A172 (cell line): ENCODE measurements around the gene KLF17. TPM values are rescaled to one million over a fixed set of nuclear protein-coding genes. Genes with fewer than 3 reads are reported as not detected.
A peak's percentile ranks its signal among the peaks of the same experiment; 100 is the strongest.

Experiments used
- DNase-seq: peaks from one replicate; pipeline ENCODE4 v3.0.0-alpha.2; 2015; ENCODE audit warnings: low spot score
- total RNA-seq: library from RNA; depleted of rRNA; stranded (reverse); fragments of >200 nt; shearing (Covaris generic); gene quantifications from 2 replicates; pipeline ENCODE4 v1.2.3, GENCODE V29; 2014; rRNA removed

KLF17 gene, protein sequence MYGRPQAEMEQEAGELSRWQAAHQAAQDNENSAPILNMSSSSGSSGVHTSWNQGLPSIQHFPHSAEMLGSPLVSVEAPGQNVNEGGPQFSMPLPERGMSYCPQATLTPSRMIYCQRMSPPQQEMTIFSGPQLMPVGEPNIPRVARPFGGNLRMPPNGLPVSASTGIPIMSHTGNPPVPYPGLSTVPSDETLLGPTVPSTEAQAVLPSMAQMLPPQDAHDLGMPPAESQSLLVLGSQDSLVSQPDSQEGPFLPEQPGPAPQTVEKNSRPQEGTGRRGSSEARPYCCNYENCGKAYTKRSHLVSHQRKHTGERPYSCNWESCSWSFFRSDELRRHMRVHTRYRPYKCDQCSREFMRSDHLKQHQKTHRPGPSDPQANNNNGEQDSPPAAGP
- total RNA-seq = not detected in 2 replicates

DNA sequence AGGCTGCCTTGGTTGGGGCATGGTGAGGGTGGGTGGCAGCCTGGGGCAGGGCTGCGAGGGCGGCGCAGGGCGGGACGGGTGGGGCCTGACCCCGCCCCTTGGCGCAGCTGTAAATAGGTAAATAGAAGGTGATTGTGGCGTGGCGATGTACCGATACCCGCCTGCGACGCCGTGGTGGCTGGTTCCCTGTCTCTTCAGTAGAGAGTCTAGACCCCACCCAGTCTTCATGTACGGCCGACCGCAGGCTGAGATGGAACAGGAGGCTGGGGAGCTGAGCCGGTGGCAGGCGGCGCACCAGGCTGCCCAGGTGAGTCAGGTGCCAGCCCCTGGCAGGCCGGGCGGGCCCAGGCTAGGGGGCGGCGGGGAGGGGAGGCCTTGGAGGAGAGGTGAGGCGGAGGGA is at the start of gene KLF17:
TSS of gene KLF17 (plus strand) at position 140 of the 400 bp plus-strand sequence. CDS start at position 227, 87 bp downstream.
- no peak for DNase-seq

DNA sequence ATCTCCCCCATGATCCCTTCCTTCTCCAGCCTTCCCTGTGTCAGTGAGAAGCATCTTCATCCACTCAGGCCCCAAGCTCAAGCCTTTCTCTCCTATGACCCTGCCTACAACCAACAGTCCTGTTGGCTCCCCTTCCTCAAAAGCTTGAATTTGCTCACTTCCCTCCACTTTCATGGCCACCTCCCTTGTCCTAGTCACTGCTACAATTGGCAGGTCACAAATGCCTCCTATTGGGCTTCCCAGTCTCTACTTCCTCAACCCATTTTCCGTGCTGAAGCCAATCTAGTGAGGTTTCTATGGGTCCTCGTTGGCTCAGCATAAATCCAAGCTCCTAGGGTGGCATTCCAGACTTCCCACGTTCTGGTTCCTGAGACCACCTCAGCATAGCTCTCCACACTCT is 47.2 kb upstream of the KLF17 start:
- DNase-seq = no peak

DNA sequence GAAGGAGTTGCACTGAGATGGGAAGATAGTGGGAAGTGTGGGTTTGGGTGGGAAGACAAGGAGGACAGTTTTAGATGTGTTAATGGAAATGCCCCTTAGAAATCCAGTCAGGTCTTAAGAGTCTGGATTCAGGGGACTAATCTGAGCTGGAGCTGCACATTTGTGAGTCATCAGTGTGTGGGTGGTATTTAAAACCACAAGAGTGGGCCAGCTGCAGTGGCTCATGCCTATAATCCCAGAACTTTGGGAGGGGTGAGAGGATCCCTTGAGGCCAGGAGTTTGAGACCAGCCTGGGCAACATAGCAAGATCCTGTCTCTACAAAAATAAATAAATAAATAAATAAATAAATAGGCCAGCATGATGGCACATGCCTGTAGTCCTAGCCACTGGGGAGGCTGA is 46.4 kb upstream of the KLF17 start:
- DNase-seq = peak; percentile 77

DNA sequence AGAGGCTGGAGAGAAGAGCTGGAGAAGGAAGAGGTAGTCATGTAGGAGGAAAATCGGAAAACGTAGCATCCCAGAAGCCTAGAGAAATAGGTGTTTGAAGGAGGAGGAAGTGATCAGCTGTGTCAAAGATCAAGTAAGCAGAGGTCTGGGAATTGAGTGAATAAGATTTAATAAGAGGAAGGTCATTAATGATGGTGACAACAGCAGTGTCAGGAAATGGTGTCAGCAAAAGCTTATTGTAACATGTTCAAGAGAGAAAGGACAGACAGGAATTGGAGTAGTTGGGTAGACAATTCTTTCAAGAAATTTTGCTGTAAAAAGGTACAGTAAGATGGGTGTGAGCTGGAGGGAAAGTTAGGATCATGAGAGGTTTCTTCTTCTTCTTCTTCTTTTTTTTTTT is 45.8 kb upstream of the KLF17 start:
- DNase-seq = no peak

DNA sequence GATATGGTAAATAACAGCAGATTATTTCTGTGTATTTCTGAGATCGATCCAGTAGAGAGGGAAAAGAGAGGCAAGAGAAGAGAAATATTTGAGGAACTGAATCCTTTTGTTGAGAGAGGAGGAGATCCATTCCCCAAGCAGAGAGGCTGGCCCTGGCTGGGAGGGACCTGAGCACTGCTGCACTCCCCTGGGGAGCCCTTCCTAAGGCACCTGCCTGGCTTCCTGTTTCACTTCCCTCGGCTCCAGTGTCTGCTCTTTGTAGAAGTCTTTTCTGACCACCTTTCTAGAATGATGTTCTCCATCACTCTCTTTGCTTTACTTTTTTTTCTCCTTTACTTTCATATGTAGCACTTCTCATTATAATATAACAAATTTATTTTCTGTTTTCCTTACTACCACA is 45.1 kb upstream of the KLF17 start:
- DNase-seq = no peak

DNA sequence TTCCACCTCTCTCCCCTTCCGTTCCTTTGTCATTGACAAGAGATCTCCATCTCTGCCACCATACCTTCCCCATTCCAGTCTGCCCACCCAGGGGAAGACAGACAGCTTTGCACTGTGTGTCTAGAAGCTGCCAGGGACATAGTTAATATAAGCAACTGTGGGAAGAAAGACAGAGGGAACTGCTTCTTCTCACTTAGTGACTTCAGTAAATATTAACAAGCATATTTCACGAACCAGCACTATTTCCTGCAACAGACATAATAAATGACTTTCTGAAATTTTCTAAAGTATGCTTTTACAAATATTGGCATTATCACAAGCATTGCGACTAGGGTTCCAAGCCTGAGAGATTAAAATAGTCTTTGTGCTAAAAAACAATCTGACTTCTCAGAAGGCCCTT is 44.2 kb upstream of the KLF17 start:
- DNase-seq = no peak

DNA sequence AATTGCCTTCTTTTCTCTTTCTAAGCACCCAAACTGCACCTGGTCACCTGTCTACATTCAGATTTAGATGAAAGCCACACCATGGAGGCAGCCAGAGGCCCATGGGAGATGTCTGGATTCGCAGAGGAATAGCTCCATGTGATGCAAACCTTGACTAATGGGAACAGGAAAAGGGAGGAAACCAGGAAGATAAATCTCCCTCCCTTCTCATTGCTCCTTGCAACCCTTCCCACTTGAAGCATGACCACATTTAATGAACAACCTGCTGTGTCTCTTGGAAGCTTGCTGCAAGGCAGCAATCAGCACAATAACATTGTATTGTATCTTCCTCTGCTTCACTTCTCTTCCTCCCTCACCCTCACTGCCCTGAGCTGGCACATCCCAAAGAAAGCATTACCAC is 42.6 kb upstream of the KLF17 start:
- DNase-seq = peak; percentile 29

DNA sequence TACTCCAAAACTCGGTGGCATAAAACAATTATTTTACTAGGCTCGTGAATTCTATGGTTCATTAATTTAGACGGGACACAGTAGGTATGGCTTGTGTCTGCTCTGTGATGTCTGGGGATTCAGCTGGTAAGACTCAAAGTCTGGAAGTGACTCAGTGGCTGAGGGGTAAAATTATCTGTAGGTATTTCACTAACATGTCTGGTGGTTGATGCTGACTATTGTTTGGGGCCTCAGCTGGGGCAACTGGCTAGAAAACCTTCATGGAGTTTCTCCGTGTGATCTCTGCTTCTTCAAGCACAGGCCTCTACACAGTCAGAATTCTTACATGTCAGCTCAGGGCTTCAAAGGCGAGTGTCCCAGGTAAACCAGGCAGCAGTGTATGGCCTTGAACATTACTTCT is 41.2 kb upstream of the KLF17 start:
- no peak for DNase-seq

DNA sequence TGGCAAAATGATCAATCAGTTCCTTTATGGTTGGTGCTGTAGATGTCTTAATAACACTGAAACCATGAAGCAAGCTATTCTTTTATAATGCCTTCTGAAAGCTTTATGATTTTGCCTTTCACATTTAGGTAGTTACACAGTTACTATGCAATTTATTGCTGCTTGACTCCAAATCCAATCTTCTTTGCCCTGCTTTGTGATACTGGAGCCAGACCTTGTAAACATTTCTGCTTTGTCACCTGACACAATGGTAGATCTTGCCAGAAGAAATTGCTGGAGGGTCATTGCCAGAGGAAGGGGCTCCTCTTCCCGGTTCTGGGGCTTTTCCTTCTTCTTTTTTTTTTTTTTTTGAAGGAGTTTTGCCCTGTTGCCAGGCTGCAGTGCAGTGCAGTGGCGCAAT is 40.5 kb upstream of the KLF17 start:
- no peak for DNase-seq

DNA sequence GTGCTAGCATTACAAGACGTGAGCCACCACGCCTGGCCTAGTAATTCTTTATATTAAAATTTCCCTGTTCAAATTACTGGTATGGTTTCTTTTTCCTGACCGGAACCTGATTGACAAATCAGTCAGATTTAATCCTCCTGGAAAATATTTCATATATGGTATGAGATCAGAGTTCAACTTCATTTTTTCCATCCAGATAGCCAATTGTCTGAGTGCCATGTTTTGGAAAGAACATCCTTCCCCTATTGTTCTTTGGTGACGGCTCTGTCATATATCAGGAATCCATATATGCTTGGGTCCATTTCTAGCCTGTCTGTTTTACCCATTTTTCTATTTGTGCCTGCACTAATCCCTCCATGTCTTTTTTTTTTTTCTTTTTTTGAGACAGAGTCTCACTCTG is 39.1 kb upstream of the KLF17 start:
- no peak for DNase-seq

DNA sequence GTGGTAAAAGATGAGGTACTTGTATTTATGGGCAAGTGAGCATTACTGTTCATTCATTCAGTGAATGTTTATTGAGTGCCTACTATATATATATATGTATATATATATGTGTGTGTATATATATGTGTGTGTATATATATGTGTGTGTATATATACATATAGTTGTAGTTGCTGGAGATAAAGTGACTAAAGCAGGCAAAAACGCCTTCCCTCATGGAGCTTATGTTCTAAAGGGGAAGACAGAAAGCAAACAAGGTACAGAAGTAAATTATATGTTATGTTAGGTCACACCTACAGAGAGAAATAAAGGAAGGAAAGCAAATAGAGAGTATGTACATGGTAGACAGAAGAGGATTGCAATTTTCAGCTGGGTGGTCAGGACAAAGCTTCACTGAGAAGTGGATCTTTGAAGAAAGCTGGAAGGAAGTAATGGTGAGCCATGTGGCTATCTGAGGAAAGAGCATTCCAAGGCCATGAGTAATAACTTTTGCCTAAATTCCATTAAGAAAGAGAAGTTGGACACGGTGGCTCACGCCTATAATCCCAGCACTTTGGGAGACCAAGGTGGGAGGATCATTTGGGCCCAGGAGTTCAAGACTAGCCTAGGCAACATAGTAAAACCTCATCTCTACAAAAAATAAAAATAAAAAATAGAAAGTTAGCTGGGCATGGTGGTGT is 33.5 kb upstream of the KLF17 start:
- DNase-seq = peak; percentile 75

DNA sequence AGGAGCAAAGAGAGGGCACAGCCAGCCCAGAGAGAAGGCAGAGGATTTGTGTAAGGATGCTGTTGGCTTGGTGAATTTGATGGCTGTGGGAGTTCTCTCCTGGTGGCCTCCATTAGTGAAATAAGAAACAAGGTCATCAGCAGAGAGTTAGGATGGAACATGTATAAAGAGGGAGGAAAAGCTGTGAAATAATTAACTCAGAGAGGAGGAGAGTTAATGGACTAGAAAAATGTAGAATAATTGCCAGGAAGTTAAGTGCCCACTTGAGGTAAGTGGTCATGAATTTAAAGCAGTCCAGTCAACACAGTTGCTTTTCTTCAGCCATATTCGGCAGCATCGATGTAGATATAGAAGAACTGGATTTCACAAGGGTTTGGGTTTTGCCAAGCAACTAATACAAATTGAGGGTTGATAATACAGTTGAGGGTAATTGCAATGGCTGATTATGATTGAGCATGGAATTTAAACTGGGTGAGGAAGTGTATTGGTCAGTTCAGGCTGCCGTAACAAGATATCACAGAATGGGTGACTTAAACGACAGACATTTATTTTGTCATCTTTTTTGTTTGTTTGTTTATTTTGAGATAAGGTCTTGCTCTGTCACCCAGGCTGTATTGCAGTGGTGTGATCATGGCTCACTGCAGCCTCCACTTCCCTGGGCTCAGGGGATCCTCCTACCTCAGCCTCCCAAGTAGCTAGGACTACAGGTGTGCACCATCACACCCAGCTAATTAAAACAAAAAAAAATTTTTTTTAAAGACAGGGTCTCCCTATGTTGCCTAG is 31.7 kb upstream of the KLF17 start:
- no peak for DNase-seq

DNA sequence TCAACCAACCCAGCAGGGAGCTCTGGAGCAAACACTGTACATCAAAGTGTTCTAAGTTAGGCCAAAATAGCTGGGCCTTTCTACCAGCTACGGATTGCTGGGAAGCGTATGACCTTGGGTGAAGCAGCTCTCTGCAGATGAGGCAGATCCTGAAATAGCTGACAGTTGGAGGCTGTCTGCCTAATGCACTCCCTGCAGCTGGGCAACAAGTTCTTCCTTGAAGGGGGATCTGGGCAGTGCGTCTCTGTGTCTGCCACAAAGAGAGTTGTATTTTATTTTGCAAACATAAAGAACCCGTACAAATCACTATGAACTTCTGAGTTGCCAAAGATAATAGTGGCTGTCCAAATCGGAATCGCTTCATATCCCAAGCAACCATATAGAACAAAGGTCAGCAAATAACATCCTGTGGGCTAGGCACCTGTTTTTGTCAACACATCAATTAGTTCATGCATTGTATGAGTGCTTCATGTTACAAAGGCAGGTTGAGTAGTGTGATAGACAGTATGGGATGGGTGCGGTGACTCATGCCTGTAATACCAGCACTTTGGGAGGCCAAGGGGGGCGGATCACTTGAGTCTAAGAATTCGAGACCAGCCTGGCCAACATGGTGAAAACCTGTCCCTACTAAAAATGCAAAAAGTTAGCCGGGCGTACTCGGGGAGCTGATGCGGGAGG is 29.1 kb upstream of the KLF17 start:
- no peak for DNase-seq

DNA sequence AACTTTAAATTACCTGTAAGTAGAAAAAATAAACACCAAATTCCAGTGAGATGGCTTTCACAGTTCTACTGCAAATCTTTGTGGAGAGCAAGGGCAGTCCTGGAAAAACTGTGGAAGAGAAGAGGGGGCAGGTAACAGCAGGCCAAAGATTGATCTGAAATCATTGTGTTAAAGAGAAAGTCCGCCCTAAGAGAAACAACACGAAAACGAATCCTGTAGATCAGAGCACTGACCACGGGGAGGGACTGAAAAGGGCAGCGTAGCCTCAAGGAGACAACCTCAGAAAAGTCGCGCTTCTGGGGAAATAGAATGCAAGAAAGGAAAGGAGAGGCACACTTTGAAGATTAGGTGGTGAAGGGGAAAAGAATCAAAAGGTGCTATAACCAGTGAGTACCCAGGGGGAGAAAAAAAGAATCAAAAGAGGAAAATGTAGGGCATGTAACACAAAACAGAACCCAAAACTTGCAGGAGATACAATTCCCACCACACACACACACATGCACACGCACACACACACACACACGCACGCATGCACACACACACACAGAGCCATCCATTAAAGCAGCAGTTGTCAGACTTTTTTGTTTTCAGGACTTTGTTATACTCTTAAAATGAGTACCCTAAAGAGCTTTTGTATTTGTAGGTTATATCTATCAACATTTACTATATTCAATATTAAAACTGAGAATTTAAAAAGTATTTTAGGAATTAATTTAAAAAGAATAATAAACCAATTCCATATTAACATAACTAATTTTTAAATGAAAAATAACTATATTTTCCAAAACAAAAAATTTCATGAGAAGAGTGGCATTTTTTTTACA is 28.0 kb upstream of the KLF17 start:
- no peak for DNase-seq

DNA sequence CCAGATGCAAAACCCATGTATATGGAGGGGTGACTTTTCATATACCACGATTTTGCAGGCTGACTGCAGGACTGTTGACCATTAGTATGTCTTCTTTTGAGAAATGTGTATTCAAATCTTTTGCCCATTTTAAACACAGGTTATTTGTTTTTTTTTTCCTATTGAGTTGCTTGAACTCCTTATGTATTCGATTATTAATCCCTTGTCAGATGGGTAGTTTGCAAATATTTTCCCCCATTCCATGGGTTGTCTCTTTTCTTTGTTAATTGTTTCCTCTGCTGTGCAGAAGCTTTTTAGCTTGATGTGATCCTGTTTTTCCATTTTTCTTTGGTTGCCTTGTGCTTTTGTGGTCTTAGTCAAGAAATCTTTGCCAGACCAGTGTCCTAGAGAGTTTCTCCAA is 24.6 kb upstream of the KLF17 start:
- DNase-seq = no peak

DNA sequence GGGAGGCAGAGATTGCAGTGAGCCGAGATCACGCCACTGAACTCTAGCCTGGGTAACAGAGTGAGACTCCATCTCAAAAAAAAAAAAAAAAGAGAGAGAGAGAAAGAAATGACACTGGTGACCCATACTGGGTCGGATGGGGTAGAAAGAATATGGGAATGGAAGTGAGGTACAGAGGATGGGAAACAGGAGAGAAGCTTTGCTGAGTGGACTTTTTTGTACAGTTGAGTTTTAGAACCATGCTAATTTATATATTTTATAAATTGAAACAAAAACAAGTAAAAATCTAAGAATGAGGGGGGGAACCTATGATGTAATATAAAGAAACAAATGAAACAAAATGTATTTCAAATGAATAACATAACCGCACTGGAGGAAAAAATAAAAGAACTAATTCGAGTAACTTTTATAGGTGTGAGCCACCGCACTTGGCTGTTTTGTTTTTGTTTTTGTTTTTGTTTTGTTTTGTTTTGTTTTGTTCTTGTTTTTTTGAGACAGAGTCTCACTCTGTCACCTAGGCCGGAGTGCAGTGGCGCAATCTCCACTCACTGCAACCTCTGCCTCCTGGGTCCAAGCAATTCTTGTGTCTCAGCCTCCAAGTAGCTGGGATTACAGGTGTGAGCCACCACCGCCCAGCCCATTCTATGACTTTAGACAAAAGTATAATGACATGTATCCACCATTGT is 18.3 kb upstream of the KLF17 start:
- no peak for DNase-seq

DNA sequence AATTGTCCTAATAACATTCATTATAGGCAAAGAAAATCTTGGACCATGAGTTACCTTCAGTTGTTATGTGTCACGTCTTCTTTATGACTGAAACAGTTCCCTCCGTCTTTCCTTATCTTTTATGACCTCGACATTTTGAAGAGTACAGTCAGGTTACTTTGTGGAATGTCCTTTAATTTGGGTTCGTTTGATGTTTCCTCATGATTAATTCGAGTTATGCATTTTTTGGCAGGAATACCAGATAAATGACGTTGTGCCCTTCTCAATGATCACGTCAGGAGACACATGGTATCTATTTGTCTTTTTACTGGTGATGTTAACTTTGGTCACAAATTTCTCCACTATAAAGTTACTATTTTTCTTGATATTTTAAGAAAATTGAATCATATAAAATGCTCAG is 17.3 kb upstream of the KLF17 start:
- peak; percentile 3 for DNase-seq

DNA sequence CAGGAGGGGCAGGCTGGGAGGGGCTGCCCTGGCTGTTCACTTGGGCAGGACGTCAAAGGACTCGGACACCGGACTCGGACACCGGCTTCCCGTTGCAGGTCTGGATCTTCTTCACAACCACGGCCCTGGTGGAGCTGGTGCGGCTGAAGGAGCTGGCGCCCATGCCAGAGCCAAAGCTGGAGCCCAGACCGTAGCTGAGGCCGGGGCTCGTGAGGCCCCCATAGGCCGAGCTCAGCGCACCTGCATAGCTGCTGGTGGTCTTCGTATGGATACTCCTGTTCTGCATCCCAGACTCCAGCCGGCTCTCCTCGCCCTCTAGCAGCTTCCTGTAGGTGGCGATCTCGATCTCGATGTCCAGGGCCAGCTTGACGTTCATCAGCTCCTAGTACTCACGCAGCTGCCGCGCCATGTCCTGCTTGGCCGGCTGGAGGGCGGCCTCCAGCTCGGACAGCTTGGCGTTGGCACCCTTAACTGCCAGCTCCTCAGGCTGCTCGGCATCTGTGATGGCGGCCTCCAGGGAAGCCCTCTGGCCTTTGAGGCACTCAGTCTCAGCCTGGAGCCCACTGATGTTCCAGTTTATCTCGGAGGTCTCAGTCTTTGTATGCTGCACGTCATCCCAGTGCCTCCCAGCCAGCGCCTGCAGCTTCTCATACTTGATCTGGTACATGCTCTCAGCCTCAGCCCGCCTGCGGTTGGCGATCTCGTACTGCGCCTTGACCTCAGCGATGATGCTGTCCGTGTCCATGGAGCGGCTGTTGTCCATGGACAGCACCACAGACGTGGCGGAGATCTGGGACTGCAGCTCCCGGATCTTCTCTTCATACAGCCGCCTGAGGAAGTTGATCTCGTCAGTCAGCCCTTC is 15.1 kb upstream of the KLF17 start:
- no peak for DNase-seq

DNA sequence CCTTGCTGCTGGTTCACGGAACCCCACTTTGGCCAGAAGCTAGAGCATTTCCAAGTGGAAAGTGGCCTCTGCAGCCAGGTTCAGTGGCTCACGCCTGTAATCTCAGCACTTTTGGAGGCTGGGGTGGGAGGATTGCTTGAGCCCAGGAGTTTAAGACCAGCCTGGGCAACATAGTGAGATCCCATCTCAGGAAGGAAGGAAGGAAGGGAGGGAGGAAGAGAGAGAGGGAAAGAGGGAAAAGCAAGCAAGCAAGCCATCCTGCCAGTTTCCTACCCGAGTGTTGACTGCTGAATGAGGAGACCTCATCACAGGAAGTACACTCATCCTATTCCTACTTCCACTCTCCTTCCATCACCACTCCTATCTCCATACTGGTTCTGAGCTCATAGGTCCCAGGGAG is 12.8 kb upstream of the KLF17 start:
- no peak for DNase-seq

DNA sequence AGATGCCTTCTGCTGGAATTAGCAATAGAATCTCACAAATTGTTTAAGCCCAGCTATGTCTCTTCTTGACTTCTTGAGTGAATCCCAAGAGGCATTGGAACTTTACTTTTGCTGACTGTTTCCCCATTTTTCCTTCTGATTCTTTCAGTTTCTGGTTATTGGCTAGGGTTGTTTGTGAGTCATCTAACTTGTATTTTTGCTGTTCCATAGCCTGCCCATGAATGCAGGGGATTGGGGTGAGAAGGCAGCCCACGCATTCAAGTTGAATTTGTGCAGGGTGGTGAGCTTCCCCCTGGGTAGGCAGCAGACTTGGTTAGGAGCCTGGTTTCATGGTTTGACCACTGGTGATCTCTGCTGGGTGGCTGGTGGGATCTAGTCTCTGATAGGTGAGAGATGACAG is 10.4 kb upstream of the KLF17 start:
- DNase-seq = no peak
